Stomach (tissue), 9 donors: ENCODE data around the gene ZMYND10. TPM values are rescaled to one million over a fixed set of nuclear protein-coding genes. Genes with fewer than 3 reads are reported as not detected.

Experiments
- DNase-seq, 2 donors: peaks; one replicate each; pipeline versions ENCODE4 v3.0.0 to v3.0.0-alpha.2; 2013 to 2019
- H3K27ac ChIP-seq, 5 donors: fragments of 200-600 bp in 4 of 5; sonication (generic) in 4 of 5; one replicate each; pipeline ENCODE4 v1.5.1; 2013 to 2019; ENCODE audit warnings: mild to moderate bottlenecking in 1 of 5, moderate library complexity in 1 of 5
- H3K27me3 ChIP-seq, 3 donors: fragments of 200-600 bp; sonication (generic); one replicate each; pipeline ENCODE4 v1.5.1; 2017 to 2019; ENCODE audit warnings: mixed run types in 1 of 3
- H3K36me3 ChIP-seq, 4 donors: fragments of 200-600 bp; sonication (generic); 1 replicate in 3 of 4; 2 replicates in 1 of 4; pipeline ENCODE4 v1.5.1; 2016 to 2019
- H3K4me1 ChIP-seq, 4 donors: fragments of 200-600 bp; sonication (generic); one replicate each; pipeline ENCODE4 v1.5.1; 2016 to 2019
- H3K4me3 ChIP-seq, 4 donors: fragments of 200-600 bp; sonication (generic) in 3 of 4; one replicate each; pipeline ENCODE4 v1.5.1; 2016 to 2019; ENCODE audit warnings: mild to moderate bottlenecking in 1 of 4
- H3K9me3 ChIP-seq, 4 donors: fragments of 200-600 bp; sonication (generic); one replicate each; pipeline ENCODE4 v1.5.1; 2016 to 2019
- CTCF ChIP-seq, 7 experiments: fragments of 450-650 bp in 4 of 7; fragments of 200-600 bp in 3 of 7; sonication (generic) in 3 of 7; IDR thresholded peaks; one replicate each; pipeline ENCODE4 v1.5.1; 2016 to 2019; ENCODE audit warnings: antibody characterized with exemption in 7 of 7, control low read depth in 2 of 7, mild to moderate bottlenecking in 1 of 7
- EP300 ChIP-seq: sonication (generic); formaldehyde crosslinking; IDR thresholded peaks from one replicate; pipeline ENCODE4 v1.6.1; 2017; ENCODE audit warnings: antibody characterized with exemption
- POLR2A ChIP-seq, 4 donors: fragments of 450-650 bp; IDR thresholded peaks; one replicate each; pipeline ENCODE4 v1.6.1; 2016; ENCODE audit warnings: antibody characterized with exemption in 4 of 4, control low read depth in 2 of 4, mild to moderate bottlenecking in 1 of 4, moderate library complexity in 1 of 4
- POLR2AphosphoS5 ChIP-seq, 3 donors: sonication (generic); formaldehyde crosslinking; IDR thresholded peaks; one replicate each; pipeline ENCODE4 v1.6.1; 2016; ENCODE audit warnings: antibody characterized with exemption in 3 of 3
- WGBS, 5 donors: extraction: QIAGEN DNeasy Blood & Tissue Kit in 3 of 5; methylation state at CpG; one replicate each; pipeline versions ENCODE4 v1.1.5 to v1.1.7; 2013 to 2018; 5-methylcytosine and 5-hydroxymethylcytosine counted together
- intact Hi-C: fragments of 100-400 bp; cut with DNase I; formaldehyde crosslinking; loops from one replicate; pipeline ENCODE4 v1.15.1; 2023; ENCODE audit warnings: low total_unique reads
- polyA plus RNA-seq, 3 donors: library from polyadenylated mRNA; stranded (reverse); fragments of 200-250 nt; gene quantifications; one replicate each; pipeline ENCODE4 v1.2.3, GENCODE V29; 2013
- total RNA-seq, 5 donors: library from RNA; depleted of rRNA; stranded (reverse); fragments of >200 nt; gene quantifications; one replicate each; pipeline versions ENCODE4 v1.1.0 to v1.2.3, GENCODE V29; 2014 to 2016
- donor health status: healthy with polysubstance abuse.
- donor health status: Bipolar disorder and iron deficiency.
- donor health status: healthy.

Gene ZMYND10
- total and polyA plus RNA-seq, 8 donors = 0.87 to 61.4 (median 0.92) TPM; not detected in 1

- H3K4me1 ChIP-seq = no peaks in the 10 kb centered on the region
- peaks cover 0 to 6% (median 0%) of the 10 kb centered on the region in 3 donors for H3K27me3 ChIP-seq
- TF ChIP-seq EP300 (no peak), POLR2A (IDR thresholded peaks at IDR 0.05) (no peak), POLR2AphosphoS5 (IDR thresholded peaks at IDR 0.05) (no peak), CTCF (IDR thresholded peaks at IDR 0.05) (no peak)
- 51 to 63% (median 58%) methylated on average over 12 of the region's 12 CpGs for WGBS, 5 donors
- H3K4me3 ChIP-seq = no peak overlapping the region
- H3K9me3 ChIP-seq = no peaks in the 10 kb centered on the region
- DNase-seq = no peak
- peaks cover 0 to 6% (median 0%) of the 10 kb centered on the region in 4 donors for H3K36me3 ChIP-seq
- H3K27ac ChIP-seq = no peak overlapping the region
- intact Hi-C loops = loop anchor here (10.0 kb wide), 1 partner anchor 161 kb away; no protein-coding TSS in a partner anchor
Measured at GRCh38 chr3:50373146-50374051, 27.9 kb upstream of the ZMYND10 start.

- 46 to 57% (median 49%) methylated on average over 8 of the region's 8 CpGs for WGBS, 5 donors
- intact Hi-C loops = loop anchor here (10.0 kb wide), 1 partner anchor 162 kb away; no protein-coding TSS in a partner anchor
Measured at GRCh38 chr3:50372349-50372748, 26.8 kb upstream of the ZMYND10 start.

GRCh38 chr3:50371133-50371685 lies 25.7 kb upstream of the ZMYND10 start:
- H3K27me3 ChIP-seq = peaks cover 0 to 6% (median 0%) of the 10 kb centered on the region in 3 donors
- intact Hi-C loops = loop anchor here (10.0 kb wide), 1 partner anchor 164 kb away; no protein-coding TSS in a partner anchor
- no peak for DNase-seq
- no peak overlapping the region for H3K27ac ChIP-seq
- H3K4me3 ChIP-seq = no peak overlapping the region
- no peaks in the 10 kb centered on the region for H3K36me3 ChIP-seq
- 65 to 76% (median 75%) methylated on average over 3 of the region's 3 CpGs for WGBS, 5 donors
- H3K9me3 ChIP-seq = no peaks in the 10 kb centered on the region
- TF ChIP-seq POLR2AphosphoS5 (IDR thresholded peaks at IDR 0.05) = no peak
- no peak for TF ChIP-seq POLR2A (IDR thresholded peaks at IDR 0.05)
- no peak for TF ChIP-seq EP300
- no peak for TF ChIP-seq CTCF (IDR thresholded peaks at IDR 0.05)
- H3K4me1 ChIP-seq = peaks cover 0 to 18% (median 2%) of the 10 kb centered on the region in 4 donors

More at GRCh38 chr3:50372349-50372748, 26.8 kb upstream of the ZMYND10 start:
- Histone ChIP-seq H3K27me3 (peaks cover 0 to 6% (median 0%) of the 10 kb centered on the region in 3 donors), H3K4me1 (peaks cover 0 to 6% (median 0%) of the 10 kb centered on the region in 4 donors), H3K9me3 (no peaks in the 10 kb centered on the region), H3K36me3 (no peaks in the 10 kb centered on the region), H3K27ac (no peak overlapping the region), H3K4me3 (no peak overlapping the region)
- TF ChIP-seq EP300 (no peak), POLR2A (IDR thresholded peaks at IDR 0.05) (no peak), CTCF (IDR thresholded peaks at IDR 0.05) (no peak), POLR2AphosphoS5 (IDR thresholded peaks at IDR 0.05) (no peak)
- DNase-seq = peak in 1 of 2 donors; percentile 69

- H3K4me1 ChIP-seq = peaks cover 0 to 24% (median 5%) of the 10 kb centered on the region in 4 donors
- H3K36me3 ChIP-seq = no peaks in the 10 kb centered on the region
- intact Hi-C loops = loop anchor here (10.0 kb wide), 1 partner anchor 164 kb away; no protein-coding TSS in a partner anchor
- peak in 1 of 2 donors; percentile 78 for DNase-seq
- no peaks in the 10 kb centered on the region for H3K9me3 ChIP-seq
- WGBS, 5 donors = 37 to 54% (median 45%) methylated on average over 12 to 14 of the region's 14 CpGs
- H3K27me3 ChIP-seq = peaks cover 0 to 6% (median 0%) of the 10 kb centered on the region in 3 donors
- no peak for TF ChIP-seq POLR2AphosphoS5 (IDR thresholded peaks at IDR 0.05)
- TF ChIP-seq POLR2A (IDR thresholded peaks at IDR 0.05) = no peak
- no peak for TF ChIP-seq EP300
- TF ChIP-seq CTCF (IDR thresholded peaks at IDR 0.05) = no peak
- H3K27ac ChIP-seq = no peak overlapping the region
- H3K4me3 ChIP-seq = no peak overlapping the region
Measured at GRCh38 chr3:50370594-50370993, 25.1 kb upstream of the ZMYND10 start.
